Bronchial epithelial cell (primary cell): ENCODE data around the gene MED12. TPM values are rescaled to one million over a fixed set of nuclear protein-coding genes. Genes with fewer than 3 reads are reported as not detected.
"Not testable (repeated sequence)": the region's sequence is repeated elsewhere in the genome, so short reads cannot be mapped to it uniquely, and the experiment has no call there.

ENCODE experiments used
- DNase-seq: peaks from one replicate; pipeline ENCODE4 v3.0.0-alpha.2; 2010; ENCODE audit warnings: low read depth
- FAIRE-seq: peaks from 2 replicates; lab custom pipeline; 2011; peaks lifted over from hg19 to GRCh38; lab: Jason Lieb, UNC
- H3K27me3 ChIP-seq: 2 replicates; pipeline ENCODE4 v1.5.1; 2011; ENCODE audit warnings: low read length; ENCODE audit not compliant: control insufficient read depth, insufficient read depth
- H3K36me3 ChIP-seq: 2 replicates; pipeline ENCODE4 v1.5.1; 2011; ENCODE audit warnings: low read length; ENCODE audit not compliant: control insufficient read depth, insufficient read depth
- H3K4me3 ChIP-seq: 2 replicates; pipeline ENCODE4 v1.5.1; 2011; ENCODE audit warnings: mild to moderate bottlenecking, low read depth, low read length, control low read depth
- total RNA-seq: library from RNA; depleted of rRNA; stranded (reverse); fragments of >200 nt; gene quantifications from 2 replicates; pipeline ENCODE4 v1.2.1, GENCODE V29; 2014
- TF ChIP-seq, protein P1 (sequence below): IDR thresholded peaks from 2 replicates; pipeline ENCODE4 v1.5.1; 2011; ENCODE audit warnings: mild to moderate bottlenecking, moderate library complexity, low read length, control low read depth, inconsistent platforms; ENCODE audit not compliant: insufficient read depth, severe bottlenecking

Gene MED12
- total RNA-seq, 1 donor from 2014 or later: 8.2 TPM

DNA sequence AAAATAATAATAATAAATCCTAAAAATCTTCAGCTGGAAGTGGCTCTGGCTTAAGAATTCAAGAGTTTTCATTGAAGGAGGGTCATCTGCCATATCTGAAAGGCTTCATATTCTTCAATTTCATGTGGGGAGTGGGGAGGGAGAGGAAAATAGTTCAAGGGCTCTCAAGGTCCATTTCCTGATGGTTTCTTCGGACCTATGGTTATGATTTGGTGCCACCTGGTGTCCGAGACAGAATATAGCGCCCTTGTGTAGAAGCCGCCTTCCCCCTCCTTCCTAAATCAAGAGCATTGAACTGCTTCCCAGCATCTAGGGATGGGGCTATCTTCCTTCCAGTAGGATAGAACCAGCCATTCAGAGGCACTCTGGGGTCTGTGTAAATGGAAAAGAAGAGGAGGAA is 60.5 kb downstream of the MED12 start:
- TF ChIP-seq, protein P1, sequence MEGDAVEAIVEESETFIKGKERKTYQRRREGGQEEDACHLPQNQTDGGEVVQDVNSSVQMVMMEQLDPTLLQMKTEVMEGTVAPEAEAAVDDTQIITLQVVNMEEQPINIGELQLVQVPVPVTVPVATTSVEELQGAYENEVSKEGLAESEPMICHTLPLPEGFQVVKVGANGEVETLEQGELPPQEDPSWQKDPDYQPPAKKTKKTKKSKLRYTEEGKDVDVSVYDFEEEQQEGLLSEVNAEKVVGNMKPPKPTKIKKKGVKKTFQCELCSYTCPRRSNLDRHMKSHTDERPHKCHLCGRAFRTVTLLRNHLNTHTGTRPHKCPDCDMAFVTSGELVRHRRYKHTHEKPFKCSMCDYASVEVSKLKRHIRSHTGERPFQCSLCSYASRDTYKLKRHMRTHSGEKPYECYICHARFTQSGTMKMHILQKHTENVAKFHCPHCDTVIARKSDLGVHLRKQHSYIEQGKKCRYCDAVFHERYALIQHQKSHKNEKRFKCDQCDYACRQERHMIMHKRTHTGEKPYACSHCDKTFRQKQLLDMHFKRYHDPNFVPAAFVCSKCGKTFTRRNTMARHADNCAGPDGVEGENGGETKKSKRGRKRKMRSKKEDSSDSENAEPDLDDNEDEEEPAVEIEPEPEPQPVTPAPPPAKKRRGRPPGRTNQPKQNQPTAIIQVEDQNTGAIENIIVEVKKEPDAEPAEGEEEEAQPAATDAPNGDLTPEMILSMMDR: peak; percentile 56
- Histone ChIP-seq H3K36me3 (no peaks in the 10 kb centered on the region), H3K4me3 (no peak overlapping the region), H3K27me3 (no peaks in the 10 kb centered on the region)
- FAIRE-seq (no peak), DNase-seq (peak; percentile 50)

DNA sequence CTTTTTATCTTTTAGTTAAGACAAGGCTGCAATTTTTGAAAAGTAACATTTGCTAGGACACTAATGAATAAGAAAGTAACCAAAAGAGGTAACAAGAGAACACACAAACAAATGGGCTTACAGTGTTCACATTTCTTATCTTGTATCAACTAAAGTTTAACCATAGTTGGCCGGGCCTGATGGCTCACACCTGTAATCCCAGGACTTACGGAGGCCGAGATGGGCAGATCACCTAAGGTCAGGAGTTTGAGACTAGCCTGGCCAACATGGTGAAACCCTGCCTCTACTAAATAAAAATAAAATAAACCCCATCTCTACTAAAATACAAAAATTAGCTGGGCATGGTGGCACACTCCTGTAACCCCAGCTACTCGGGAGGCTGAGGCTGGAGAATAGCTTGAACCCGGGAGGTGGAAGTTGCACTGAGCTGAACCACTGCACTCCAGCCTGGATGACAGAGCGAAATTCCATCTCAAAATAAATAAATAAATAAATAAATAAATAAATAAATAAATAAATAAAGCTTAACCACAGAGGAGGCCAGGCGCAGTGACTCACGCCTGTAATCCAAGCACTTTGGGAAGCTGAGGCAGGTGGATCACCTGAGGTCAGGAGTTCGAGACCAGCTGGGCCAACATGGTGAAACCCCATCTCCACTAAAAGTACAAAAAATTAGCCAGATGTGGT is 62.3 kb downstream of the MED12 start:
- not testable (repeated sequence) for H3K4me3 ChIP-seq, H3K36me3 ChIP-seq, FAIRE-seq, H3K27me3 ChIP-seq, DNase-seq

DNA sequence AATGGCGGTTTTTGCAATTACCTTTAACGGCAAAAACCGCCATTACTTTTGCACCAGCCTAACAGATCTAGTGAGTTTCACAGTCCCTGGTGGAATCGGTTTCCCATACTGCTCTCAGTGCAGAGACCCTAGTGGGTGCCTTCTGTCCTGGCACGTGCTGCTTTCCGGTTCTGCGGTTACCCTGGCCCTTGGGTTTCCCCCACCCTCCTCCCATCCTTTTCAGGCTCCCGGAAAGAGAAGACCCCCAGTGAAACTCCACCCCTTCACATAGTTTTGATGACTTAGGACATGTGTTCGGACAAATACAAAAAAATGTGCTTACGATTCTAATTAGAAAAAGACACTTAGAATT is 63.1 kb downstream of the MED12 start:
- TF ChIP-seq, protein P1: no peak
- DNase-seq: no peak
- no peaks in the 10 kb centered on the region for H3K27me3 ChIP-seq
- FAIRE-seq: no peak
- peak overlapping the region; percentile 42 for H3K4me3 ChIP-seq
- H3K36me3 ChIP-seq: no peaks in the 10 kb centered on the region

DNA sequence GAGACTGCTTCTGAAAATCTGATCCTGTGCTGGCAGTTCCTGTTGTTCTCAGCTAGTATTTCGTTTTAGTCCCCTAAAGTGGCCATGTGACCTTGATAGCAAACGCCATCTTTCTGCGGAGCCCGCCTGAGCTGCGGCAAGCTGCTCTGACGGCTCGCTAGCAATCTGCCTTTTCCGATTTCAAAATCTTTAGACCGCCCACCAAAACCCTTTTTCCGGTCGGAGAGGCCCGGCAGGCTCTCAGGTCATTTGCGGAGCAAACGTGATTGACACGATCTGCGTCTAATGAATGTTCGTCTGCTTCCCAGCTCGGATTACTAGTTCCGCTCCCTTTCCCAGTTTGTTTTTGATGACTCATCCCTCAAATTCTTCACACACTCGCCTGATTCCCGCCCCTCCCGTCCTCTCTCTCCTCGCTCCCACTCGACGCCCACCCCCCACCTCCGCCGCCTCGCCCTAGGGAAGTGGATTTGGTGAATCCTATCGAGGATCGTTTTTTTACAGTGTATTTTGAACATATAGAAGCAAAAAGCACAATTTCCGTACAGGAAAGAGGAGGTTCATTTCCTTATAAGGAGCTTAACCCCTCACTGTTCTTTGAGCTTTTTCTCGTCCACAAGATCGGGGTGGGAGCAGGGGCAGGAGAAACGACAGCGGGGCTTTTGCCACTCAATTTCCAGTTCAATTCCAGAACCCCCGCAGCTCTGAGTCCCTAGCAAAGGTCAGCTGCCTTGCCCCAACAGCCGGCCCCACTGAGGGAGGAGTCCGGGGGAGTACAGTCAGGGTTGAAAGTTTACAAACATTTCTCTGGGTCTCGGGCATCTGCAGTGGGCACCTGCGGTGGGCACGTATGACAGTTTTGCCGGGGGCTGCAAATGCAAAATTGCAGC is 63.8 kb downstream of the MED12 start:
- DNase-seq: peak; percentile 94
- H3K36me3 ChIP-seq: no peaks in the 10 kb centered on the region
- TF ChIP-seq, protein P1: no peak
- H3K4me3 ChIP-seq: peak overlapping the region; percentile 42
- FAIRE-seq: no peak
- no peaks in the 10 kb centered on the region for H3K27me3 ChIP-seq

DNA sequence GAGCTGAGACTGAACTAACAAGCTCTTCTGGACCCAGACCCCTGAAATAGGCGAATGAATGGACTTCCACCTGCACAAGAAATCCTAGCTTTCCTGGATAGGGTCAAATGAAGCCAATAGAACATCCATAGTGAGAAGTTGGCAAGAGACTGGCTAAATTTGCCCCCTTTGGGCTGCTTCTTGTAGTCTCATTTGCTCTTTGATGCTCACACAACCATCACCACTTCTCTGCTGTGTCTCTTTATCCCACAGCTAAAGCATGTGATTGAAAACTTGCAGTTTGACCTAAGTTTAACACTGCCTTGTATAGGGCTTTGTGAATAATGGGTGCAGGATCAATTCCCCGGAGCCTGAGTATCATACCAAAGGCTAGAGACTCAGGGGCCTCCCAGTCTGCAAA is 64.5 kb downstream of the MED12 start:
- Histone ChIP-seq H3K36me3 (no peaks in the 10 kb centered on the region), H3K27me3 (no peaks in the 10 kb centered on the region), H3K4me3 (no peak overlapping the region)
- TF ChIP-seq, protein P1: no peak
- no peak for FAIRE-seq
- no peak for DNase-seq

DNA sequence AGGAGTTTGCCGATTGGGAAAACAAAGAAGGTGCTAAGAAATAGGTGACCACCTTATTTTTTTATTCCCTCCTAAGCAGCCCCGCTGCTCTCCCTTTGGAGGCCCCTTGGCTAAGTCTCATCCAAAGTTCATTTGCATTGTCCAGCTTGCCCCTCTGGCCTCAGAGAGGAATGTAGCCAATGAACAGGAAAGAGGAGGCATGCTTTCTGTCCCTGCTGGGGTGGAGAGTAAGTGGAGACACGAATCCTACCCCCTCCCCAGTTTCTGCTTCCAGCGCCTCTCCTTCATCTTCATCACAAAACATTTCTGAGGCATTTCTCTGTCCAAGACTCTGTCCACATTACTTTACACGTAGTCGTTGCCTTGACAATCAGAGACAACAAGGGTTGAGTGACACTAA is 64.9 kb downstream of the MED12 start:
- no peaks in the 10 kb centered on the region for H3K27me3 ChIP-seq
- FAIRE-seq: no peak
- TF ChIP-seq, protein P1: no peak
- no peak for DNase-seq
- no peak overlapping the region for H3K4me3 ChIP-seq
- no peaks in the 10 kb centered on the region for H3K36me3 ChIP-seq
